ENCODE measurements around the gene SLC9A5. TPM values are rescaled to one million over a fixed set of nuclear protein-coding genes. Genes with fewer than 3 reads are reported as not detected.

Gene SLC9A5
- polyA plus RNA-seq, 3 donors, result 1.0 TPM; not detected in 2

DNA sequence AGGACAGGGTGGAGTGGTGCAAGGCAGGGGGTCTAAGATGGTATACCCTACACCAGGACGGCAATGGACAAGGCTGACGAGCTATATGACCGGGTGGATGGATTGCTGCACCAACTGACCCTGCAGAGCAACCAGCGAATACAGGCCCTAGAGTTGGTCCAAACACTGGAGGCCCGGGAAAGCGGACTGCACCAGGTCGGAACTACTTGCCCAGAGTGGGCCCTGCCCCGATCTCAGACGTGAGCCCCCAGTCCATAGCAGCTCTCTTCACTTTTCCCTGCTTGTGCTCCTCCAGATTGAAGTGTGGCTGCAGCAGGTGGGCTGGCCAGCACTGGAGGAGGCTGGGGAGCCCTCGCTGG lies 33.6 kb downstream of the SLC9A5 start:
- H3K27ac Mint-ChIP-seq, result no peak overlapping the region
- H3K9me3 ChIP-seq (replicated peaks in 1 of 2; ENCODE audit: control insufficient read depth in 1 of 2, insufficient read depth in 1 of 2, low read length in 2 of 2), result no peaks in the 10 kb centered on the region
- no peak for DNase-seq
- H4K20me1 ChIP-seq (ENCODE audit: insufficient read depth, low read length), result no peaks in the 10 kb centered on the region
- H3K27me3 Mint-ChIP-seq (ENCODE audit: low read depth in 3 of 3), result peaks cover 0 to 1% (median 0%) of the 10 kb centered on the region in 3 donors
- no peak overlapping the region for H3K4me3 Mint-ChIP-seq
- H3K4me2 ChIP-seq (replicated peaks; ENCODE audit: extremely low read depth, low read length, poor library complexity, severe bottlenecking), result no peak overlapping the region
- H3K9ac ChIP-seq (ENCODE audit: insufficient read depth, low read length, poor library complexity, severe bottlenecking), result no peak overlapping the region
- peaks cover 1 to 2% of the 10 kb centered on the region in 2 donors for H3K36me3 Mint-ChIP-seq
- WGBS (ENCODE audit: insufficient coverage), result 99% methylated on average over 9 of the region's 10 CpGs
- H3K79me2 ChIP-seq (ENCODE audit: insufficient read depth, low read length), result peaks cover 4% of the 10 kb centered on the region
- TF ChIP-seq, protein P1, sequence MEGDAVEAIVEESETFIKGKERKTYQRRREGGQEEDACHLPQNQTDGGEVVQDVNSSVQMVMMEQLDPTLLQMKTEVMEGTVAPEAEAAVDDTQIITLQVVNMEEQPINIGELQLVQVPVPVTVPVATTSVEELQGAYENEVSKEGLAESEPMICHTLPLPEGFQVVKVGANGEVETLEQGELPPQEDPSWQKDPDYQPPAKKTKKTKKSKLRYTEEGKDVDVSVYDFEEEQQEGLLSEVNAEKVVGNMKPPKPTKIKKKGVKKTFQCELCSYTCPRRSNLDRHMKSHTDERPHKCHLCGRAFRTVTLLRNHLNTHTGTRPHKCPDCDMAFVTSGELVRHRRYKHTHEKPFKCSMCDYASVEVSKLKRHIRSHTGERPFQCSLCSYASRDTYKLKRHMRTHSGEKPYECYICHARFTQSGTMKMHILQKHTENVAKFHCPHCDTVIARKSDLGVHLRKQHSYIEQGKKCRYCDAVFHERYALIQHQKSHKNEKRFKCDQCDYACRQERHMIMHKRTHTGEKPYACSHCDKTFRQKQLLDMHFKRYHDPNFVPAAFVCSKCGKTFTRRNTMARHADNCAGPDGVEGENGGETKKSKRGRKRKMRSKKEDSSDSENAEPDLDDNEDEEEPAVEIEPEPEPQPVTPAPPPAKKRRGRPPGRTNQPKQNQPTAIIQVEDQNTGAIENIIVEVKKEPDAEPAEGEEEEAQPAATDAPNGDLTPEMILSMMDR (IDR thresholded peaks at IDR 0.05), result no peak
- H3K4me1 Mint-ChIP-seq, result peaks cover 12% of the 10 kb centered on the region
- no peaks in the 10 kb centered on the region for H3K36me3 ChIP-seq (replicated peaks in 1 of 2; ENCODE audit: control insufficient read depth in 1 of 2, insufficient read depth in 2 of 2, low read length in 2 of 2)
- no peak overlapping the region for H3K4me3 ChIP-seq (replicated peaks in 1 of 3; ENCODE audit: low read depth in 2 of 3, low read length in 3 of 3)
- no peaks in the 10 kb centered on the region for H3K27me3 ChIP-seq (ENCODE audit: control insufficient read depth in 2 of 2, insufficient read depth in 2 of 2, low read length in 2 of 2)
- peaks cover 12 to 20% of the 10 kb centered on the region in 2 donors for H3K4me1 ChIP-seq (ENCODE audit: control insufficient read depth in 1 of 2, insufficient read depth in 2 of 2, low read length in 2 of 2)
- H2AFZ ChIP-seq (ENCODE audit: insufficient read depth, low read depth, low read length, poor library complexity, severe bottlenecking), result no peak overlapping the region
- H3K27ac ChIP-seq (ENCODE audit: low read depth in 1 of 2, low read length in 2 of 2), result no peak overlapping the region
- H3K9me3 Mint-ChIP-seq, result no peaks in the 10 kb centered on the region
- intact Hi-C loops (cut with micrococcal nuclease), result loop anchor here in 1 of 2 donors (5.0 kb wide), 1 partner anchor 115 kb away; no protein-coding TSS in a partner anchor

DNA sequence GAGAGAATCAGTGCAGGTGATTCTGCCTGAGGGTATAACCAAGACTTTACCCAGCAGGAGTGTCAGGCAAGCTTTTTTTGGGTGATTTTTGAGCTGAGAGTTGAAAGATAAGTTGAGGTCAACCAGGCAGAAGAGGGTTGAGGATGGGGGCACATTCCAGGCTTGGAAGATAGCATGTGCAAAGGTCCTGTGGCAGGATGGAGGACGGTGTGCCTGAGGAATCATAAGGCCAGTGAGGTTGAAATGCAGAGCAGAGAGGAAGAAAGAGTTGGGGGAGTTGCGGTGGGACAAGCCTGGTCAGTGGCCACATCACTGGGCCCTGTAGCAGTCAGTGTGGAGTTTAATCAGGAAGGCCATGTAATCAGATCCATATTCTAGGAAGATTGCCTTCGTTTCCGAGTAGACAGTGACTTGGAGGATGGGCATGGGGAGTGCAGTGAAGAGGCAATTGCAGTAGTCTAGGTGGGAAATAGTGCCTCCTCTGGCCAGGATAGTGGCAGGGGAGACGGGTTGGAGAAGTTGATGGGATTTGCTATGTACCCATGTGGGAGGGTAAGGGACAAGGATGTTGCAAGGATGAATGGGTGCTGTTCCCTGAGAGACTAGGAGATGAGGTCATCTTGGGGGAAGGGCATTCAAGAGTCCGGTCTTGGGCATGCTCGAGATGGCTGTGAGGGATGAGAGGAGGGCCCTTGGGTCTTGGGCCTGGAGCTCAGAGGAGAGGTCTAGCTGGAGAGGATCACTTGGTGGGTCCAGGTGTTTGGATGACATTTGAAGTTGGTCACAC lies 34.5 kb downstream of the SLC9A5 start:
- Histone ChIP-seq H3K79me2 (ENCODE audit: insufficient read depth, low read length) (peaks cover 4% of the 10 kb centered on the region), H3K9ac (ENCODE audit: insufficient read depth, low read length, poor library complexity, severe bottlenecking) (no peak overlapping the region), H2AFZ (ENCODE audit: insufficient read depth, low read depth, low read length, poor library complexity, severe bottlenecking) (no peak overlapping the region), H3K27ac (ENCODE audit: low read depth in 1 of 2, low read length in 2 of 2) (no peak overlapping the region), H3K4me1 (ENCODE audit: control insufficient read depth in 1 of 2, insufficient read depth in 2 of 2, low read length in 2 of 2) (peaks cover 6 to 15% of the 10 kb centered on the region in 2 donors), H3K27me3 (ENCODE audit: control insufficient read depth in 2 of 2, insufficient read depth in 2 of 2, low read length in 2 of 2) (no peaks in the 10 kb centered on the region), H3K9me3 (replicated peaks in 1 of 2; ENCODE audit: control insufficient read depth in 1 of 2, insufficient read depth in 1 of 2, low read length in 2 of 2) (no peaks in the 10 kb centered on the region), H3K4me2 (replicated peaks; ENCODE audit: extremely low read depth, low read length, poor library complexity, severe bottlenecking) (no peak overlapping the region), H3K36me3 (replicated peaks in 1 of 2; ENCODE audit: control insufficient read depth in 1 of 2, insufficient read depth in 2 of 2, low read length in 2 of 2) (no peaks in the 10 kb centered on the region), H3K4me3 (replicated peaks in 1 of 3; ENCODE audit: low read depth in 2 of 3, low read length in 3 of 3) (no peak overlapping the region), H4K20me1 (ENCODE audit: insufficient read depth, low read length) (no peaks in the 10 kb centered on the region)
- no peak for DNase-seq
- TF ChIP-seq, protein P1 (IDR thresholded peaks at IDR 0.05), result no peak
- Mint-ChIP-seq H3K36me3 (no peaks in the 10 kb centered on the region), H3K27me3 (ENCODE audit: low read depth in 3 of 3) (peaks cover 0 to 2% (median 1%) of the 10 kb centered on the region in 3 donors), H3K27ac (no peak overlapping the region), H3K4me1 (peaks cover 6% of the 10 kb centered on the region), H3K9me3 (no peaks in the 10 kb centered on the region), H3K4me3 (no peak overlapping the region)
- 94% methylated on average over 7 of the region's 7 CpGs for WGBS (ENCODE audit: insufficient coverage)
- intact Hi-C loops (cut with micrococcal nuclease), result loop anchor here in 1 of 2 donors (5.0 kb wide), 1 partner anchor 114 kb away; no protein-coding TSS in a partner anchor
